GM19043 (cell line): ENCODE results near the gene CAPRIN2.

ENCODE experiments used
- ATAC-seq: cut with Tn5 transposase; IDR thresholded peaks from one replicate; pipeline ENCODE4 v1.9.1; 2021; ENCODE audit warnings: low read depth; ENCODE audit not compliant: unreplicated experiment

Gene CAPRIN2, protein sequence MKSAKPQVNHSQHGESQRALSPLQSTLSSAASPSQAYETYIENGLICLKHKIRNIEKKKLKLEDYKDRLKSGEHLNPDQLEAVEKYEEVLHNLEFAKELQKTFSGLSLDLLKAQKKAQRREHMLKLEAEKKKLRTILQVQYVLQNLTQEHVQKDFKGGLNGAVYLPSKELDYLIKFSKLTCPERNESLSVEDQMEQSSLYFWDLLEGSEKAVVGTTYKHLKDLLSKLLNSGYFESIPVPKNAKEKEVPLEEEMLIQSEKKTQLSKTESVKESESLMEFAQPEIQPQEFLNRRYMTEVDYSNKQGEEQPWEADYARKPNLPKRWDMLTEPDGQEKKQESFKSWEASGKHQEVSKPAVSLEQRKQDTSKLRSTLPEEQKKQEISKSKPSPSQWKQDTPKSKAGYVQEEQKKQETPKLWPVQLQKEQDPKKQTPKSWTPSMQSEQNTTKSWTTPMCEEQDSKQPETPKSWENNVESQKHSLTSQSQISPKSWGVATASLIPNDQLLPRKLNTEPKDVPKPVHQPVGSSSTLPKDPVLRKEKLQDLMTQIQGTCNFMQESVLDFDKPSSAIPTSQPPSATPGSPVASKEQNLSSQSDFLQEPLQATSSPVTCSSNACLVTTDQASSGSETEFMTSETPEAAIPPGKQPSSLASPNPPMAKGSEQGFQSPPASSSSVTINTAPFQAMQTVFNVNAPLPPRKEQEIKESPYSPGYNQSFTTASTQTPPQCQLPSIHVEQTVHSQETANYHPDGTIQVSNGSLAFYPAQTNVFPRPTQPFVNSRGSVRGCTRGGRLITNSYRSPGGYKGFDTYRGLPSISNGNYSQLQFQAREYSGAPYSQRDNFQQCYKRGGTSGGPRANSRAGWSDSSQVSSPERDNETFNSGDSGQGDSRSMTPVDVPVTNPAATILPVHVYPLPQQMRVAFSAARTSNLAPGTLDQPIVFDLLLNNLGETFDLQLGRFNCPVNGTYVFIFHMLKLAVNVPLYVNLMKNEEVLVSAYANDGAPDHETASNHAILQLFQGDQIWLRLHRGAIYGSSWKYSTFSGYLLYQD

DNA sequence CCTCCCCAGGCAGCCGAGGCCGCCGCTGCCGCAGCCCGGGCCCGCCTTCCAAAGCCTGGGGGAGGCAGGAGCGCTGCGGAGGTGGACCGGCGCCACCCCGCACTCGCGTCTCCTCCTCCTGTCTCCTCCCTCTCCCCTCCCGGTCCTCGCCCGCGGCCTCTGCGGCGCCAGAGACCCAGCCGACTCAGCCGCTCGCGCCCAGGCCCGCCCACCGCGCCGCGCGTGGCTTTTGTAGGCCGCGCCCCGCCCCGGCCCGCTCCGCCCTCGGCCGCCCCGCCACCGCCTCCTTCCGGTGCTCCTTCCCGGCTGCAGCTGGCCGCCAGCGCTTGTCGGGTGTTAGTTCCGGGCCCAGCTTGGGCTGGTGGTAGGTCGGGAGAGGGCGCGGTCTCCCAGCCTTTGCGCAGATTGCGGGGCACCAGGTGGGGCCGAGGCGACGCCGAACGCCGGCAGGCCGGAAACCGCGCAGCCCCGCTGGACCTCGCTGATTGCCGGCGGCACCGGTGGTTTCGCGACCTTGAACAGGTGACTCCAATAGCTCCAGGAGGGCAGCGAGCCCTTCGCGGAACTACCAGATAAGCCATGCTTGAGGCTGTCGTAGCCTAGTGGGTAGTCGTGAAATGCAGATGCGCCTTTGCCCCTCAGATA, at the start of gene CAPRIN2:
CAPRIN2 (minus strand) TSS at position 202 of the 645 bp plus-strand sequence. CDS start 1,431 bp downstream, outside the sequence.
- peak; percentile 87 for ATAC-seq

DNA sequence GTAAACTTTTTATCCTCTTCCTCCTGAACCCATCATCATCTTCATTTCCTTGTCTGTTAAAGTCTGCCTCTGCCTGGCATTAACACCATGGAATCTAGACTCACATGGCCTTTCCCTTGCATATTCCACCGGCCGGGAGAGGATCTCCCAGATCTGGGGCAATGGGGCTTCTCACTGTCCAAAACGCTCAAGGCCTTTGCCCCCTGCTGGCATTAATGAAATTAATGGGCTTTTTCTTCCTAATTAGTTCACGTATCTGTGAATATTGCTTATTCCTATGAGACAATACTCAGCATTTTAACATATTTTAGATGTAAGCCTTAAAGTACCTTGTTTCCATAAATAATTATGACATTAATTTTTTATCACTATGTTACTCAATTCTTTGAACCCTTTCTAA, 42.9 kb upstream of the CAPRIN2 start:
- no peak for ATAC-seq

DNA sequence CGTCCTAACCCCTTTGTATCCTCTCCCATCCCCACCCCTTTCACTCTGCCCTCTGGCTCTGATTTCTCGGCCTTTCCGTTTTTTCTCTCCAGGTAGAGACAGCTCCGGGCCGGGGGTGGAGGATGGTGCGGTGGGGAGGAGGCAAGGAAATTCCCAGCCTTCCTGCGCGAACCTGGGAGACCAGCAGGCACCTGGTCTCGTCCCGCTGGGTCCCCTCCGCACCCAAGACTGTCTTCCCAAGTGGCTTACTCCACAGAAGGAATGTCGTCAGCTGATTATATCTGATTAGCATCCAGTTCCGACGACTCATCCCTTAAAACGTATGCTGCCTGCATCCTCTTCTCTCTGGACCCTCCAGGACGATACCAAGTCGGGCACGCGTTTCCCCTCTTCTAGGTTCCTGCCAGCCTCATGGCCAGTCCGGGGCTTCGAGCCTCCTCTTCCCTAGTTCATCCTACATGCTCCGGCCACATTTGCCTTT, 42.2 kb upstream of the CAPRIN2 start:
- ATAC-seq = no peak

DNA sequence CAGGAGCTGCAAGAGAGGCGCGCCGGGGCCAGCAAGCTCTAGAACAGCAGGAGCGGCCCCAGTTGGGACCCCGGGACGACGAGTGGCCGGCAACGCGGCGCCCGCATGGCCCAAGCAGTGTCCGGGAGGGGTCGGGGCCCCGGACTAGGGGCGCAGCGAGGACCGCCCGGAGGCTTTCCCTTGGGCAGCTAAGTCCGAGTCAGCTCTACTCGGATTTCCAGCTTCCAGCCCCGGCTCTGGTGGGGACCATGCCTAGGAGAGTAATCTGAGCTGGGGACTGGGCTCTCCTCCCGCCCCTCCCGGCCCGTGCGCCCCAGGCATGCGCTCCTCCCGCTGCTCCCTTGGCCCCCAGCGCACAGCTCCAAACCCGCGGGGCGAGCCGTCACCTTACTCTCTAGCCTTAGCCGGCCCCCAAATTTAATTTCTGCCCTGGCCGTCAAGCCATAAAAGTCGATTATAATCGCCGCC, 41.6 kb upstream of the CAPRIN2 start:
- ATAC-seq = no peak

DNA sequence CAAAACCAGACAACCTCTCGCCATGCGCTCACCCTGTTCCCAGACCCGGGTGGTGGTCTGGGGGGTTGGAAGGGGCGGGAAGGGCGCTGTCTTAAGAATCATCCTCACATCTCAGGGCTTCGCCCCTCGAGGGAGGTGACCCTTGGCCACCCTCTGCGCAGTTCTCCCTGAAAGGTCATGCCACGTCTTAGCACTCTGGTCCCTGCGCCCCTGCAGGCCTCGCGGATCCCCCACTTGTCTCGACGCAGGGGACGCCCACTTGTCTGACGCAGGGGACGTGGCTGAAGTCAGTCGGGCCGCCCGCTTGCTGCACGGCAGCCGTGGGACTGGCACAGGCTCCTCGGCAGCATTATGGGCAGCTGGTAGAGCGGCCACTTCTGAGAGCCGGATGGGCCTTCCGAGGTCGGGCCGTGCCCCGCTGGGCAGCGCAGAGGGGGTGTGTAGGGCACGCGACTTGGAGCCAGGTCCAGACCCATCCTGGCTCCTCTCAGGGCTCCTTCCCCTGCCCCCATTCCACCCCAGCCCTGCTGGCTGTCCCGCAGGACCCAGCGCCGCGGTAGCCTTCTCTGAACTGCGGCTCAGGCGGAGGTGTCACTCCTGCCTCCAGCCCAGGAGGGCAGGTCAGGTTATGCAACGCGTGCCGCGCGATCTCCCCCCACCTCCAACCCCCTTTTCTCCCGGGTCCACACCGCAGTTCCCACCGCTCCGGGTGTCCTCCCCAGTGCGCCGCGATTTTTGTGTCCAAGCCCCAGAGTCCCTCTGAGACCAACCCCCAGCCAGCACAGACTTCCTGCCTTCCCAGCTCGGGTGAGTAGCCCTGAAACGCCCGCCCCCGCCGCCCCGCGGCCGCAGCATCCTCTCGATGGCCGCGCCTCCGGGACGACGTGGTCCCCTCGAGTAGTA, 40.9 kb upstream of the CAPRIN2 start:
- peak; percentile 88 for ATAC-seq

DNA sequence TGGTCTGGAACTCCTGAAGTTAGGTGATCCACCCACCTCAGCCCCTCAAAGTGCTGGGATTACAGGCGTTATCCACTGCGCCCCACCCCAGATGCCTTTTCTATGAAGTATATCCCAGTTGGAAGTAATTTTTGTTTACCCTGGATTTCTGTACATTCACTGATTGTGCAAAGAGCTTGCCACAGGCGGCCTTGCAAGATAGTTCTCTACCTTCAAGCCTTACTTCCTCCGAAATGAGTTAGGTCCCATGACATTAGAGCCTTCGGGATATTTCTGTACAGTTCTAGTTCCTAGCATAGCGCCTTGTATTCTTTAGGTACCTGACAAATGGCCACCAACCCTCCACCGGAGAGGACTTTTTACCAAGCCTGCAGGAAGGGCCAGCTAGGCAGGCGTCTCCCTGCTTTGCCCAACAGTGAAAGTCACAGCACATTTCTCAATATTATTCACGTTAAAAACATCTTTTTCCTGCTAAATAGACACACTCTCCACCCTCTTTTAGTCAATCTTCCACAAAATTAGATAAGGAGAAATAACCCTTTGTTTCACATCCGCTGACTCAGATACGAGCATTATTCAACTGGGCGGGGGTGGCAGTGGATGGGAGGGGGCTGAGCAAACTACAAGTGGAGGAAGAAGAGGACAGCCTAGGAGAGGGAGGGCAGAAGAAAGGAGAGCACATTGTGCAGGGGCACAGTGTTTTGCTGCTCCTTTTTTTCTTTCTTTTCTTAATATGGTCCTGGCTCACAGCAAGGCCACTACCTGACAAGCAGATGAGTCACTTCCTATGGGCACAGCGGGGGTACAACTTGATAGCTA, 40.0 kb upstream of the CAPRIN2 start:
- no peak for ATAC-seq

DNA sequence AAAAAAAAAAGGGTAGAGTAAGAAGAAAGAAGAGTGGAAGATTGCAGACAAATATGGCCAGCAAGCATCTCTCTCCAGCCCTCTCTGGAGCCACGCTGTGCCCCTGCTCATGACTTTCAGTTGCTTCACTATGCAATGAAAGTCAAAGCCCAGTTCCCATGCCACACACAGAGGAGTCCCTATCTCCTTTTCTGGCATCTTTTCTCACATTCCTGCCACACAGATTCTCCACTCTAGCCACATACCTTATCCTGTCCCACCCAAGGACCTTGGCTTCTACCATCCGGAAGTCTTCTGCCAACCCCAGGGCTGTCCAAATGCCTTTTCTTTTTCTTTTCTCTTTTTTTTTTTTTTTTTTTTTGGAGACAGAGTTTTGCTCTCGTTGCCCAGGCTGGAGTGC, 39.3 kb upstream of the CAPRIN2 start:
- ATAC-seq = no peak

DNA sequence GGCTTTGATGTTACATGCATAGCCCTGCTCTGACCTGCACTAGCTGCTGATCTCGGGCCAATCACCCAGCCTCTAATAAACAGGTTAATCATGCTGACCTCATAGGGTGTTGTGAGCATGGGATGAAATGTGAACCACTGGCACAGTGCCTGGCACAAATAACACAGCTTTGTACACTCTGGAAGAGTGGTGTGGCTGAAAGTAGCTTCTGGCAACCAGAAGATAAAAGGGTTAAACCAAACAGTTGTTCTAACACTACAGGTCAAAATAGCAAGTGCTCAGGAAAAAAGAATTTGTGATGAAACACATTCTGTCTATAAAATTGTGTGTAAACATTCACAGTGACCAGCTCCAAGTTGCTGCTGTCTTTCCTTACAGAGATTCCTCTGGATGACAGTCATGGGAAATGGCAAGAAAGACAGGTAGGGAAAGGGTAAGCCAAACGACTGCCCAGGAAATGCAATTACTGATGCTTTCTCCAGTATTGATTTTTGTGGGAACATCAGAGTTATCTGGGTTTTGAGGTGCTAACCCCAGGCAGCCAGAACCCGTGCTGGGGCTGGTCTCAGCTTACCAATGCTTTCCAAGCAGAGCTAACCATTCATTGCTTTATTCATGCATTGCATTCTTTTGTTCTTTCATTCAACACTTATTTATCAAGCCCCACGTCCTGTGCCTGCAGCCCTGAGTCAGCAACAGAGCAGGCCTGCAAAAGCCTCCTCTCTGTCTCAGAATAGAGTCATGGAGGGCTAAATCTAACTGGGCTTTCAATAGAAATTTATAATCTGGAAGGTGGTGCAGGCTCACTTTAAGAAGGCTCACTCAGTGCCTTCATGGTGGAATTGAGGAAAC, 38.1 kb upstream of the CAPRIN2 start:
- ATAC-seq = no peak

DNA sequence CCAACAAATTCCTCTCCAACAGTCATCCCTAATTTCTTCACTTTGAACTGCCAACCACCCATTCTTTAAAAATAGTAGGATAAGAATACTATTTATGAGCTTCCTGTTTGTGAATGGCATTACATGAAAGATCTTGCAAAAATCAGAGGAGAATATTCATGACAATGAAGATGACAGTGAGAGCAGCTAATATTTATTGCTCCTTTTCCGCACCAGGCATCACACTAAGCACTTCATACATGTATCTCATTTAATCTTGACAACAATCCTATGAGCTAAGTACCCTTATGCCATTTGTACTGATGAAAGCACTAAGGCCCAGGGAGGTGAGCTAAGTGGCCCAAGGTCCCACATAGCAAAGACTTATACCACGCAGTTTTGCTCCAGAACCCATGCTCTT, 37.3 kb upstream of the CAPRIN2 start:
- ATAC-seq = no peak

DNA sequence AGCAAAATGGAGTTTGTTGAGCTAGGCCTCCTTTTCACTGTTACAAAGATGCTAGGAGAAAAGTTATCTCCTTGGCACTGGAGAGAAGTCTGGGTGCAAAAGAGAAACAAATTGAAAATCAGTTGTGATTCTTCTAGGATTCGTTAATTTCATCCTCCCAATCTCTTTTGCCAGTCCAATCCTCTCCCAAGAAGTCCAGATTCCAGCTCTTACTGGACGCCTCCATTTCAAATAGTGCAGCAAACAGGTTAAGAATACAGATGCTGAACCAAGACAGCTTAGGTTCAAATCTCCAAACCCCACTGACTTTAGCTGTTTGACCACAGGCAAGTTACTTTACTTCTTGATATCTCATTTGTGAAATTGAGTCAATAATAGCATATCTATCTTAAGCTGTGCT, 34.0 kb upstream of the CAPRIN2 start:
- ATAC-seq = no peak

DNA sequence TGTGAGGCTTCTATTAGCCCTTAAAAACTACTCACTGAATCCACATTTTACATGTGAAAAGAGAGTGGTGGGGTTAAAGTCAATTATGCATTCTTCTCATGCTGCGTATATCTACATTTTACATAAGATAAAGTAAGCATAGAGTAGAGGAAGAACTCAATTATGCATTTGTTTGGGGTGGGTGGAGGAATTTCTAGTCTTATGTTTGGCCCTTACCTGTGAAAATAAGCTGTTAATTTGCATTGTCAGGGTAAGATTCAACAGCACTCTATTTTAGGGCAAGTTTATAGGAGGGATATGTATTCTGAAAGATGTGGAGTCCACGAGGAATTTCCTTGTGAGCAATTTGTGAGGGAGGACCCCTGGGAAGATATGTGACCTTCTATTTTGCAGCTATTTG, 30.9 kb upstream of the CAPRIN2 start:
- ATAC-seq = no peak

DNA sequence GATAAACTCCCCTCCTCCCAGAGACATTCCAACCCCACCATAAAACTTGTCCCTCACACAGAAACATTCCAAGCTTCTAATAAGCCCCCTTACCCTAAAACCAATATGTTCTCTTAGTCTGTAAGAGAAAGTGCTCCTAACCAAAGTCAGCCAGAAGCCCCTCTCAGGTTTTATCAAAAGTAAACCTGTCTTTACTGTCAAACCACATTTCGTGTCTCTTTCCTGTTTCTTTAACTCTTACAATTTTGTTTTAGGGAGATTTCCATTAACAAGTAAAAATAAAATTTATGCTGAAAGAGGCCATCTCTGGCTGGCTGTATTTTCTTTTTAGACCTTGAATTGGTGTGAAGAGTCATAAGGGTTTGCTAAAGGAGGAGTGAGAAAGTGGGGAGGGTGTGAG, 29.8 kb upstream of the CAPRIN2 start:
- ATAC-seq = no peak

DNA sequence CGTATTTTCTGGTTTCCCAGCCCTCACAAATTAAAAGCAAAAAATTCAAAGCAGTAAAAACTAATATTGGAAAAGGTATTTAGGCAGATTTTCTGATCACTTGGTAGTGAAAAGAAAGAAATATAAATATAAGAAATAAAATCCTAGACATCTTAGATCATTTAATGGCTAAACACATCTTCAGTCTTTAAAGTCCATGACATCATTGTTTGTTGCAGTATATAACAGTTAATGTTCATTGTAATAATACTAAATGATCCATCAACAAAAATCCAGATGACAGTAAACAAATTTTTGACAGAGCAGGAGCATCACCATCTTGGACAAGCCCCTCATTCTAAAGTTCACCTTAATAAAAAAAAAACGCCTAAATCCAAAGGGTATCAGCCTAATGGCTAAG, 29.2 kb upstream of the CAPRIN2 start:
- no peak for ATAC-seq

DNA sequence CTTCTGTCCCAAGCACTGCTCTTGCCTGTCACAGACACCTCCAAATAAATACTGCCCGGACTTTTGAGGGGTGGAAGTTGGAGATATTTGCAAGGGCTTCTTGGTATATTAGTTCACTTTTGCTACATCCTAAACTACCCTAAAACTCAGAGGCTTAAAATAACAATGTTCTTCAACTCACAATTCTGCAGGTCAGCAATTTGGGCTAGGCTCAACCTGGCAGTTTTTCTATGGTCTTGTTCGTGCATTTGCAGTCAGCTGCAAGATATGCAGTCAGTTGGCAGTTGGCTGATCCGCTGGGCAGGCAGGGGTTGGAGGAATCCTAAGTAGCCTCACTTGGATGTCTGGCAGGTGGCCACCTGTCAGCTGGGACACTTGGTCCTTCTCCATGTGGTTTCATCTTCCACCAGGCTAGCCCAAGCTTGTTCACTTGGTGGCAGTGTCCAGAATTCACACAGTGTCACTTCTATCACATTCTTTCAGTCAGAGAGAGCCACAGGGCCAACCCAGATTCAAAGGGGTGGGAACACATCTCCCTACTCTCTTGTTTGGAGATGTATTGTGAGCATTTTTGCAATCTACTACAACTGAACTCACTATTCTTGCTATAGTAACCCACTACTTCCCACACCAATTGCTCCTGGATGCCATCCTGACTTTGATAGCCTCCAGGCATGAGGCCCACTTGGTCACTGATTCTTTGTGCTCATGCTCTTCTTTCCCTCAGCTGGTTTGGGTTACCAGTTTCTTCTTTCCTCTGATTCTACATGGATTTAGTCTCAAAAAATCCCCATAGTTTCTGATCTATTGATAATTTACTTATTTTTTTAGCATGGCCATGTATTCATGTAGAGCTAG, 27.8 kb upstream of the CAPRIN2 start:
- no peak for ATAC-seq

DNA sequence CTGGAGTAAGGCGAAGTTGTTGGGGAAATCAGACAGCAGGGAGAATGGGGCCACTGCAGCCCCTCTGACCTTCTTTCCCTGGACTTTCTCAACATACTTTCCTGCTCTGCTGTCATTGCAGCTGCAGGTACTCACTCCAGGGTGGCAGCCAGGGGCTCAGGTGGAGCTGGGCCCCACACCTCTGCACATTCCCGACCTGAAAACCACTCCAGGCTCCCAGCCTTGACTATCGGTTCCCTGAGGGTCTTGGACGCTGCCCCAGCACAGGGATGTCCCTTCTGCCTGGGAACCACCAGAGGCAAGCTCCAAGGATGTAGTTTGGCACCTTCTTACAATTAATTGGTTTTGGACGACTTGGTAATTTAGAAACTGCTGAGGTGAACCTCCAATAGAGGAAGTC, 24.8 kb upstream of the CAPRIN2 start:
- no peak for ATAC-seq

DNA sequence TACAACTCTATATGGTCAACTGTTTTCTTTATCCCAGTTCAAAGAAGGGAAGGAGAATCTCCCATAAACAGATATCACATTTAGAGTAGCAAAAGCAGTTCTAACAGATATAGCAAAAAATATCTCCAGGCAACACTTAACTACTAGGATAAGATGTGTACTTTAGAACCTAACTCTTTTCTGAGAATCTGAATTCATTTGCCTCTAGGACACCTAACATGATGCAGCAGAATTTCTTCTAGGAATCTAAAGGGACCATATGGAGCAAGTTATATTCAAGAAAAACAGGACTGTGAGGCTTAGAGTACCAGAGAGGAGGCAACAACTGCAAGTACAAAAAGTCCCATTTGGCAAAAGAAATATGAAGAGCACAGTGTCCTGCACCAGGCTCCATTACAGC, 24.4 kb upstream of the CAPRIN2 start:
- no peak for ATAC-seq

DNA sequence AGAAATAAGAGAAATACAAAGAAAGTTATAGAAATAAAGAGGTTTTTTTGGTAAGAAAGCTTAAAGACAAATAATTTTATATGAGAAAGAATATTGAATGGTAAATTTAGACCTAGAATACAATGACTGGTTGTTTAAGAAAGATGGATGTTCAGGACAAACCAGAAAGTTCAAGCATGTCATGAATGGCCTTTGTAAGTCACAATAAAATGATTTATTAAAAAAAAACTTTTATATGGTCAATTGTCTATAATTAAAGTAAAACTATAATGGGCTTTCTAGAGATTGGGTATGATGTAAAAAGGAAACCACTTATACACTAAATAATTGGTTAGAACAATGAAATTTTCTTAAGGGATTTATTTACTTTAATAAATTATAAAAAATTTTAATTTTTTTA, 19.8 kb upstream of the CAPRIN2 start:
- ATAC-seq = no peak
